Stomach (tissue), 9 donors: Measurements from ENCODE around the gene SNX22. TPM values are rescaled to one million over a fixed set of nuclear protein-coding genes. Genes with fewer than 3 reads are reported as not detected.
A peak's percentile ranks its signal among the peaks of the same experiment; 100 is the strongest.

Experiments used
- DNase-seq, 2 donors: peaks; one replicate each; pipeline versions ENCODE4 v3.0.0 to v3.0.0-alpha.2; 2013 to 2019
- H3K27ac ChIP-seq, 5 donors: fragments of 200-600 bp in 4 of 5; sonication (generic) in 4 of 5; one replicate each; pipeline ENCODE4 v1.5.1; 2013 to 2019; ENCODE audit warnings: mild to moderate bottlenecking in 1 of 5, moderate library complexity in 1 of 5
- H3K27me3 ChIP-seq, 3 donors: fragments of 200-600 bp; sonication (generic); one replicate each; pipeline ENCODE4 v1.5.1; 2017 to 2019; ENCODE audit warnings: mixed run types in 1 of 3
- H3K36me3 ChIP-seq, 4 donors: fragments of 200-600 bp; sonication (generic); 1 replicate in 3 of 4; 2 replicates in 1 of 4; pipeline ENCODE4 v1.5.1; 2016 to 2019
- H3K4me1 ChIP-seq, 4 donors: fragments of 200-600 bp; sonication (generic); one replicate each; pipeline ENCODE4 v1.5.1; 2016 to 2019
- H3K4me3 ChIP-seq, 4 donors: fragments of 200-600 bp; sonication (generic) in 3 of 4; one replicate each; pipeline ENCODE4 v1.5.1; 2016 to 2019; ENCODE audit warnings: mild to moderate bottlenecking in 1 of 4
- H3K9me3 ChIP-seq, 4 donors: fragments of 200-600 bp; sonication (generic); one replicate each; pipeline ENCODE4 v1.5.1; 2016 to 2019
- EP300 ChIP-seq: sonication (generic); formaldehyde crosslinking; IDR thresholded peaks from one replicate; pipeline ENCODE4 v1.6.1; 2017; ENCODE audit warnings: antibody characterized with exemption
- POLR2A ChIP-seq, 4 donors: fragments of 450-650 bp; IDR thresholded peaks; one replicate each; pipeline ENCODE4 v1.6.1; 2016; ENCODE audit warnings: antibody characterized with exemption in 4 of 4, control low read depth in 2 of 4, mild to moderate bottlenecking in 1 of 4, moderate library complexity in 1 of 4
- POLR2AphosphoS5 ChIP-seq, 3 donors: sonication (generic); formaldehyde crosslinking; IDR thresholded peaks; one replicate each; pipeline ENCODE4 v1.6.1; 2016; ENCODE audit warnings: antibody characterized with exemption in 3 of 3
- WGBS, 5 donors: extraction: QIAGEN DNeasy Blood & Tissue Kit in 3 of 5; methylation state at CpG; one replicate each; pipeline versions ENCODE4 v1.1.5 to v1.1.7; 2013 to 2018; 5-methylcytosine and 5-hydroxymethylcytosine counted together
- intact Hi-C: fragments of 100-400 bp; cut with DNase I; formaldehyde crosslinking; loops from one replicate; pipeline ENCODE4 v1.15.1; 2023; ENCODE audit warnings: low total_unique reads
- polyA plus RNA-seq, 3 donors: library from polyadenylated mRNA; stranded (reverse); fragments of 200-250 nt; gene quantifications; one replicate each; pipeline ENCODE4 v1.2.3, GENCODE V29; 2013
- total RNA-seq, 5 donors: library from RNA; depleted of rRNA; stranded (reverse); fragments of >200 nt; gene quantifications; one replicate each; pipeline versions ENCODE4 v1.1.0 to v1.2.3, GENCODE V29; 2014 to 2016
- TF ChIP-seq, protein P1 (sequence below), 7 experiments: fragments of 450-650 bp in 4 of 7; fragments of 200-600 bp in 3 of 7; sonication (generic) in 3 of 7; IDR thresholded peaks; one replicate each; pipeline ENCODE4 v1.5.1; 2016 to 2019; ENCODE audit warnings: antibody characterized with exemption in 7 of 7, control low read depth in 2 of 7, mild to moderate bottlenecking in 1 of 7
- donor health status: healthy with polysubstance abuse.
- donor health status: Bipolar disorder and iron deficiency.
- donor health status: healthy.

SNX22 gene
- total and polyA plus RNA-seq, 8 donors: 0.92 to 41.1 (median 3.8) TPM; not detected in 2

DNA sequence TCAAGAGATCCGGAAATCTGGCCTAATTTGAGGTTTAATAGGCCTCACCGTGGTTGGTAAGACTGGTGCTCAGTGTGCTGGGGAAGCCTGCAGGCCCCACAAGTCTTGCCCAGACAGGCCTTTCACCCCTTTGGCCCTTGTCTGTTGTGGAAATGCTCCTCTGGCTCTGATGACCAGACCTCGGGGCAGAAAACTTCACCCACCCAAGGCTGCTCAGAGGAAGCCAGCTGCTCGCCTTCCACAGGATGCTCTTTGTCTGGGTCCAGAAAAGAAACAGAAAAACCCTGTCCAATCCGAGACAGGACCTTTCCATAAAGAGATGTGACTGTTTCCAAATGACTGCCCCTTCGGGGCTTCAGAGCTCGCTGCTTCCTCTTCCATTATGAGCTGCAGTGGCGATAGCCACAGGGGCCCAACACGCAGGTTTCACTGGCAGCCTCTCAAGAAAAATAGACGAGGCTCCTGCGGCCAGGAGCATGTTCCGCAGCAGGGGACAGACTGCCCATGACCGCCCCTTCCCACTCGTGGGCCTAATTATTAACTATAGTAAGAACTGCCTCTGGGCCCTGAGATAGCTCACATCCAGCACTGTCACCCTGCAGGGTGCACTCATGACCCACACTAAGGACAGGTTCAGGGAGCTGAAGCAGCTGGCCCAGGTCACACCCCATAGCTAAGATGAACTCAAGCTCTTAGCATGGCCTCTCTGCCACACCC is 6.8 kb upstream of the SNX22 start:
- 84 to 94% (median 87%) methylated on average over 10 to 14 of the region's 14 CpGs for WGBS, 5 donors
- TF ChIP-seq POLR2A (IDR thresholded peaks at IDR 0.05) (no peak), POLR2AphosphoS5 (IDR thresholded peaks at IDR 0.05) (no peak)

DNA sequence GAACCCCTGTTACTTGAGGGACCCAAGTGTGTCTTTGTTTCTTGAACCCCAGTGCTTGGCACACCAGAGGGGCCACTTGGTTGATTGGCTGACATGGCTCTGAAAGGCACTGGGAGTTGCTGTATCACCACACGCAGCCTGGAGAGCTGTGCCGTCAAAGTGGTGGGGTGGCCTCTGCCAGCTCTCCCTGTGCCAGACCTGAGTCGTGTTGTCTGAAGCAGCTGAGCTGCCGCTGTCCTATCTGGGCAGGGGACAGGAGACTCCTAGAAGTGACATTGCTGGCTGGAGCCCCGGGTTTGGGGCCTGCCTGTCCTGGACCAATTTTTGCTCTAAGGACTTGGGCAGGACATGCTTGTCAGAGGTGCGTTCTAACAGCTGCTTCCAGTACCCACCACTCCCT is 5.5 kb upstream of the SNX22 start:
- H3K36me3 ChIP-seq: peaks cover 16 to 52% (median 51%) of the 10 kb centered on the region in 4 donors
- H3K27me3 ChIP-seq: peaks cover 0 to 4% (median 2%) of the 10 kb centered on the region in 3 donors
- intact Hi-C loops: no loop called here
- TF ChIP-seq, protein P1, sequence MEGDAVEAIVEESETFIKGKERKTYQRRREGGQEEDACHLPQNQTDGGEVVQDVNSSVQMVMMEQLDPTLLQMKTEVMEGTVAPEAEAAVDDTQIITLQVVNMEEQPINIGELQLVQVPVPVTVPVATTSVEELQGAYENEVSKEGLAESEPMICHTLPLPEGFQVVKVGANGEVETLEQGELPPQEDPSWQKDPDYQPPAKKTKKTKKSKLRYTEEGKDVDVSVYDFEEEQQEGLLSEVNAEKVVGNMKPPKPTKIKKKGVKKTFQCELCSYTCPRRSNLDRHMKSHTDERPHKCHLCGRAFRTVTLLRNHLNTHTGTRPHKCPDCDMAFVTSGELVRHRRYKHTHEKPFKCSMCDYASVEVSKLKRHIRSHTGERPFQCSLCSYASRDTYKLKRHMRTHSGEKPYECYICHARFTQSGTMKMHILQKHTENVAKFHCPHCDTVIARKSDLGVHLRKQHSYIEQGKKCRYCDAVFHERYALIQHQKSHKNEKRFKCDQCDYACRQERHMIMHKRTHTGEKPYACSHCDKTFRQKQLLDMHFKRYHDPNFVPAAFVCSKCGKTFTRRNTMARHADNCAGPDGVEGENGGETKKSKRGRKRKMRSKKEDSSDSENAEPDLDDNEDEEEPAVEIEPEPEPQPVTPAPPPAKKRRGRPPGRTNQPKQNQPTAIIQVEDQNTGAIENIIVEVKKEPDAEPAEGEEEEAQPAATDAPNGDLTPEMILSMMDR (IDR thresholded peaks at IDR 0.05): no peak
- TF ChIP-seq POLR2AphosphoS5 (IDR thresholded peaks at IDR 0.05) (no peak), POLR2A (IDR thresholded peaks at IDR 0.05) (no peak), EP300 (no peak)
- H3K4me3 ChIP-seq: no peak overlapping the region
- H3K9me3 ChIP-seq: no peaks in the 10 kb centered on the region
- DNase-seq: no peak
- 55 to 78% (median 59%) methylated on average over 4 to 6 of the region's 6 CpGs for WGBS, 5 donors
- H3K4me1 ChIP-seq: peaks cover under 1 to 9% (median 4%) of the 10 kb centered on the region in 4 donors
- H3K27ac ChIP-seq: no peak overlapping the region

More for the DNA sequence above, 6.8 kb upstream of the SNX22 start:
- Histone ChIP-seq H3K36me3 (peaks cover 16 to 62% (median 60%) of the 10 kb centered on the region in 4 donors), H3K4me3 (no peak overlapping the region), H3K27me3 (no peaks in the 10 kb centered on the region), H3K9me3 (no peaks in the 10 kb centered on the region), H3K4me1 (no peaks in the 10 kb centered on the region), H3K27ac (no peak overlapping the region)
- intact Hi-C loops: no loop called here
- DNase-seq: peak in 1 of 2 donors; percentile 30

DNA sequence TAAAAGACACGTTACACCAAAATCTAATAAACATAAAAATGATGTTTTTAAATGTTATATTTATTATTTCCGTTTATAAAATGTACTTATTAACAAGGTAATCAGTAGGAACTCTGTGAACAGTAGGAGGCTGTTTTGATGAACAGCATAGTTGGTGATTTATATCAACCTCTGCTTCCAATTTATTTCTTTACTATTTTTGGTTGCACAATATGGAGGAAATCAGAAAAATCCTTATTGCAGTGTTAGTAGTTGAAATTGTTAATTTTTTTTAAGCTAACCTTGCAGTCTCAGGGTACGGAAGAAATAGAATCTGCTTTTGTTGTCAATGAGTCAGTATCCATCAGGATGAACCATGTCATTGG is 5.0 kb upstream of the SNX22 start:
- Histone ChIP-seq H3K9me3 (no peaks in the 10 kb centered on the region), H3K36me3 (peaks cover 14 to 48% (median 47%) of the 10 kb centered on the region in 4 donors), H3K27me3 (peaks cover 0 to 9% (median 6%) of the 10 kb centered on the region in 3 donors), H3K27ac (no peak overlapping the region), H3K4me1 (peaks cover 5 to 13% (median 9%) of the 10 kb centered on the region in 4 donors), H3K4me3 (no peak overlapping the region)
- TF ChIP-seq, protein P1 (IDR thresholded peaks at IDR 0.05): no peak
- no peak for TF ChIP-seq POLR2AphosphoS5 (IDR thresholded peaks at IDR 0.05)
- no peak for TF ChIP-seq EP300
- no peak for TF ChIP-seq POLR2A (IDR thresholded peaks at IDR 0.05)
- 75 to 84% (median 77%) methylated on average over 3 of the region's 3 CpGs for WGBS, 5 donors
- no peak for DNase-seq
- intact Hi-C loops: no loop called here

DNA sequence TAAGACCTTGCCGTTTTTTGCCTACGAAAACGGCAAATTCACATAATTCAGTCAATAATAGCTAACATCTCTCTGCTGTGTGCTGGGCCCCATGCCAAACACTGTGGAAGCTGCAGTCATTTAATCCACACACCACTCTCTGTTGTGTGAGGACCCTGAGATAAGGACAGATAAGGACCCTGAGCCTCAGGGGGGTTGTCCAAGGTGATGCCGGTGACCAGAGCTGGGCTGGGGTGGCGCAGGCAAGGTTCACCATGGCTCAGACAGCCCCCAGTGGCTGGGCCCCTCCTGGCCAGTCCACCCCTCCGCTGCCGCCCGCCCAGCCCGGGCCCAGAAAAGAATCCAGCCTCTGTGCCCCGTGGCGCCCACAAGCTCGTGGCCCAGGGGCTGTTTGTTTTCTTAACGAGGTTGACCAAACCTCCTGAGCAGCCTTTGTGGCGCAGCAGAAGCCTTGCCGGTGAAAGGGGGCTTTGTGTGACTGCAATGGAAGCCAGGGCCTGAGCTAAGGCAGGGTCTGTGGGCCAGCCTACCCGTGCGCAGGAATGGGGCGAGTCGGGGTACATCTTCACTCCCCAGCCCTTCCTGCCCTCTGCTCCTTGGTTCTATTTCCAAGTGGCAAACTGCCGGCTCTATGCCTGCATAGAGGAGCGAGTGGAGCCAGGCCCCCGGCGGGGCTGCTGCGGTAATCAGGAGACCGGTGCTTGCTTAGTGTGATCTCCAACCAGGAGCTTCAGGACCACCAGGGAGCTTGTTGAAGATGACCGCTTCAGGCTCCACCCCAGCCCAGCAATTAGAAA is 4.4 kb upstream of the SNX22 start:
- peaks cover 11 to 19% (median 14%) of the 10 kb centered on the region in 4 donors for H3K4me1 ChIP-seq
- WGBS, 5 donors: 44 to 78% (median 57%) methylated on average over 15 to 26 of the region's 26 CpGs
- no peaks in the 10 kb centered on the region for H3K9me3 ChIP-seq
- no peak overlapping the region for H3K4me3 ChIP-seq
- intact Hi-C loops: no loop called here
- TF ChIP-seq EP300 (no peak), POLR2AphosphoS5 (IDR thresholded peaks at IDR 0.05) (no peak), POLR2A (IDR thresholded peaks at IDR 0.05) (no peak)
- TF ChIP-seq, protein P1 (IDR thresholded peaks at IDR 0.05): no peak
- H3K27ac ChIP-seq: no peak overlapping the region
- peak in 1 of 2 donors; percentile 70 for DNase-seq
- H3K36me3 ChIP-seq: peaks cover 11 to 42% (median 41%) of the 10 kb centered on the region in 4 donors
- H3K27me3 ChIP-seq: peaks cover 0 to 15% (median 12%) of the 10 kb centered on the region in 3 donors
